ENCODE results near the gene SKIL.
"Not testable (repeated sequence)": the region's sequence is repeated elsewhere in the genome, so short reads cannot be mapped to it uniquely, and the experiment has no call there.

SKIL gene, protein sequence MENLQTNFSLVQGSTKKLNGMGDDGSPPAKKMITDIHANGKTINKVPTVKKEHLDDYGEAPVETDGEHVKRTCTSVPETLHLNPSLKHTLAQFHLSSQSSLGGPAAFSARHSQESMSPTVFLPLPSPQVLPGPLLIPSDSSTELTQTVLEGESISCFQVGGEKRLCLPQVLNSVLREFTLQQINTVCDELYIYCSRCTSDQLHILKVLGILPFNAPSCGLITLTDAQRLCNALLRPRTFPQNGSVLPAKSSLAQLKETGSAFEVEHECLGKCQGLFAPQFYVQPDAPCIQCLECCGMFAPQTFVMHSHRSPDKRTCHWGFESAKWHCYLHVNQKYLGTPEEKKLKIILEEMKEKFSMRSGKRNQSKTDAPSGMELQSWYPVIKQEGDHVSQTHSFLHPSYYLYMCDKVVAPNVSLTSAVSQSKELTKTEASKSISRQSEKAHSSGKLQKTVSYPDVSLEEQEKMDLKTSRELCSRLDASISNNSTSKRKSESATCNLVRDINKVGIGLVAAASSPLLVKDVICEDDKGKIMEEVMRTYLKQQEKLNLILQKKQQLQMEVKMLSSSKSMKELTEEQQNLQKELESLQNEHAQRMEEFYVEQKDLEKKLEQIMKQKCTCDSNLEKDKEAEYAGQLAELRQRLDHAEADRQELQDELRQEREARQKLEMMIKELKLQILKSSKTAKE

DNA sequence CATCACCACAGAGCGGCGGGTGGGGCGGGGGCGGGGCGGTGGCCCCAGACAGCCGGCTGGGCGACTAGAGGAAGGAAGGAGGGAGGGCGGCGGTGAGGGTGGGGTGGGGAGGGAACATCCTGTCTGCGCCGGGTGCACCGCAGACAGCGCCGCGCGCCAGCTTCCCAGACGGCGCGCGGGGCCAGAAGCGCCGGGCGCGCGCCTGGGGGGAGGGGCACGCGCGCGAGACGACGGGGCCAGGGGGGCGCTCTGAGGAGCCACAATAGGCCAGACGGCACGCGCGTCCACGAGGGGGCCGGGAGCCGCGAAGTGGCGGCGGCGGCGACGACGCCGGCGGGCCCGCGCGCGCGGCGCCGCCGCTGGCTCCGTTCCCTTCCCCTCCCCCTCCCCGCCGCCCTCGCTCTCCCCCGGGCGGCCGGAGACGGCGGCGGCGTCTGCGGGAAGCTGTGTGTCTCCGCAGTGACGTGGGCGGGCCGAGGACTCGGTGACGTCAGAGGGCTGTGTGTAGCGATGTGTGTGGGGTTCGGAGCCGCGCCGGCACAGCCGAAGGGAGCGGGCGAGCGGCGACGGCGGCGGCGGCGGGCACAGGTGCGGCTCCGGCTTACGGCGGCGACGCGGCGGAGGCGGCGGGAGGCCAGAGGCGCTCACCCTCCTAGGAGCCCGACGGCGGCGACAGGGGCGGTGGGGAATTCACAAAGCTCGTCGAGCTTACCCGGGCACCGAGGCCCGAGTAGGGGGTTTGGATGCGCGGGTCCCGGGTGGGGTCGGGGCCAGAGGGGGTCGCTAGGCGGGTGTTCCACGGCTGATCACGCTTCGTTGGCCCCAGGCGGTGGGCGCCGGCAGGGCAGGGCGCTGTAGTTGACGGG lies at the start of gene SKIL:
Gene SKIL, plus strand, starts transcription at position 540 of the 866 bp plus-strand sequence. CDS start 2,617 bp downstream, outside the sequence.
- peak; percentile 98 for DNase-seq

DNA sequence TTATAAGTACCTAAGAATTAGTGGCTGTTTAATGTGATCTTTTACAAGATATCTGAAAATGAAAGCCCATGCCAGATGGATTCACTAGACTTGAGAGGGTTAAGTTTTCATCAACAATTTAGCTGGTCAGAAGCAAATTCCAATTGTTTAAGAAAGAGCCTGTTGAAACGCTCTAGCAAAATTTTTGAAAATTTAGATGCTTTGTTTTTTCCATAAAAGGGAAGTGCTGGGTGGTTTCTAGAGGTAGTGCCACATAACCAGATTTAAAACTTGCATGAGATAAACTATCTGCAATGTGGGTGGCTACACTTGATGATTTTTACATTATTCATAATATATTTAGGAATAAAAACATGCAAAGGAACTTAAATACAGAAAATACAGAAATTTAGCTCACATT lies 48.5 kb upstream of the SKIL start:
- DNase-seq = no peak

DNA sequence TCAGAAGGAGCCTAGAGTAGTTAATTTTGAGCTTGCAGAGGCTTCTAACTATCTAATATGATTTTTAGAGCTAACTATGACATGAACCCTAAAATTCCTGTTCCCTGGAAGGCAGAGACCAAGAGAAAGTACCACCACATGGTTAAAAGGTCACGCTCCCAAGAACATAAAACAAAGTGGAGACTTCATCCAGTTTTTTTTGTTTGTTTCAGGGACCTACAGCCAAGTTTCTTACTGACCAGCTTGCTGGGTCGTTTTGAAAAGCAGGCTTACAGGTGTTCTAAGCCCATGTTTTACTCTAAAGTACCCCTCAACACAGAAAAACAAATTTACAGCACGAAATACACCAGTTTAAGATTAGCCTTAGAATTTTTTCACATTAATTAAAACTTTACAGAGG lies 39.6 kb upstream of the SKIL start:
- DNase-seq = no peak

- DNase-seq = no peak
These were observed 36.9 kb upstream of the SKIL start for GRCh38 chr3:170320461-170321121.

- no peak for DNase-seq
These were observed 36.0 kb upstream of the SKIL start for GRCh38 chr3:170321321-170322034.

DNA sequence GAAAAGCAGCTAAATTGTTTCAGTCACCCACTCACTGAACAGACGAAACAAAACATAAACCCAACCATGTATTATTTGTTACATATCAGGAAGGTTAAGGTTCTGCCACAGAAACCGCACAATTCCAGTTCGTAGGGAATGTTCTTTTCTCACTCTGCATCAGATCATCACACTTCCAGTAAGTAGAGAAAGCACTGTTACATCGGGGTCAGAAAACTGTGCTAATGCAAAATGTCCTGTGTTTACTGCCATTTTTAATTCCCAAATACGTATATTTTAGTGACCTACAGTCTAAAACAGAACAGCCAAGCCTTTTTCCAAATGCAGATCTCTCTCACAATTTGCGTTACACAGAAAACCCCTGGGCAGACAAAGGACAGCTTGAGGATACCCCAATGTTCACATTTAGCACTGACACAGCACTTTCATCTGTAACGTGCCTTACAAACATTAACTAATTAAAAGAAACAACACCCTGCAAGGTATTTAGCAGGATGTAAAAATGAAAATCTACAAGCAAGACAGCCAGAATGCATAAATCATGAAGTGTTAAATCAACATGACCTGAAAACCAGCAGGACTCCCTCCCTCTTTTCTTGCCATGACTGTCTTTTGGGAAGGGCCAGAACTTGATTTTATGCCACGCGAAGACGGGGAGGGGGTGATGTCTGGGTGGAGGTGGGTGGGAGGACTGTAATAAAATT lies 34.8 kb upstream of the SKIL start:
- no peak for DNase-seq

DNA sequence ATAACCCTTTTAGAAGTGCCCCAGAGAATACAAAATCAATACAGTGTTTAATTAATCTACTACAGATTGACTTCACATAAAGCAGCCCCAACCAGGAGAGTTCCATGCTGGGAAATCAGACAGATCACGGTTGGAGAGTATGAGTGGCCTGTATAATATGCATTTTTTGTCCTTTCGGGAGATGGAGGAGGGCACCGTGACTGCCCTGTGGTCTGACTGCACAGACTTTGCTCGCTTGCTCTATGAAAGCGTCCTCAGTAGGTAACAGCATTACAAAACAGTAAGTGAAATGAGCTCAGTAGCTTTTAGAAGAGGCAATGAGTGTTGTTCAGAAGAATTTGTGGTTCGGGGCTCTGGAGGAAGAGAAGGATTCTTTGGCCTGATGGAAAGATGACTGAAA lies 34.2 kb upstream of the SKIL start:
- no peak for DNase-seq

GRCh38 chr3:170324962-170325361 lies 32.6 kb upstream of the SKIL start:
- DNase-seq = no peak

DNA sequence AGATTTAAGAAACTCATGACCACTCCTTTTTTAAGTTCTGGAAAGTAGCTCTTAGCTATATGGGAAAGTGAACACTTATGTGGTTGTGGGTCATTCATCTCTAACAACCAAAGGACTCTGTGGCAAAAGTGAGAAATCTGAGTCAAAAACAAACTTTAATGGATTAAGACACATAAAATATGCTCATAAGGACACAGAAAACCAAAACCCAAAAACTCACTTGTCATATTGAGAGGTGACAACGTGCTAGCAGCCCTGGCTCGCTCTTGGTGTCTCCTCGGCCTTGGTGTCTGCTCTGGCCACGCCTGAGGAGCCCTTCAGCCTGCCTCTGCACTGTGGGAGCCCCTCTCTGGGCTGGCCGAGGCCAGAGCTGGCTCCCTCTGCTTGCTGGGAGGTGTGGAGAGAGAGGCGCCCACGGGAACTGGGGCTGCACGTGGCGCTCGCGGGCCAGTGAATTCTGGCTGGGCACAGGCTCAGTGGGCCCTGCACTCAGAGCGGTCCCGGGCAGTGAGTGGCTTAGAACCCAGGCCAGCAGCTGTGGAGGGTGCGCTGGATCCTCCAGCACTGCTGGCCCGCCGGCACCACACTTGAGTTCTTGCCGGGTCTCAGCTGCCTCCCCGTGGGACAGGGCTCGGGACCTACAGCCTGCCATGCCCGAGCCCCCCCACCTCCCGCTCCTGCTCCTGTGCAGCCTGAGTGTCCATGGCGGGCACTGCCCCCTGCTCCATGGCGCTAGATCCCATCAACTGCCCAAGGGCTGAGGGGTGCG lies 30.3 kb upstream of the SKIL start:
- DNase-seq = no peak

- DNase-seq = not testable (repeated sequence)
These were observed 29.5 kb upstream of the SKIL start for GRCh38 chr3:170327868-170328548.

DNA sequence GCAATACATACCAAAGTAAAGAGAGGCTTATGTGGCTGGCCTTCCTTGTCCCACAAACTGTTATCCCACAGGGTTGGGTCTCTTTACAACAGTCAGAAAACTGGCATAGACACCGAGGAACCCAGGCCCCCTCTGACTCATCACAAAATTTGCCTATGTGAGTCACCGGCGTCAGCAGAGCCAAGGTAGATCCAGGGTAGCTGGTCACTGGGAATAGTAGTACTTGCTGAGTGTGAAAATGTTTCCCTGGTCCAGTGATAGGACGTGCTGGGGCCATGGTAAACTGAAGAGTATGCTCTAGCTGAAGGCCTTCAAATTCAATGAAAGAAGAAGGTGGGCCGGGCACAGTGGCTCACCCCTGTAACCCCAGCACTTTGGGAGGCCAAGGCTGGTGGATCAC lies 27.1 kb upstream of the SKIL start:
- DNase-seq = no peak

DNA sequence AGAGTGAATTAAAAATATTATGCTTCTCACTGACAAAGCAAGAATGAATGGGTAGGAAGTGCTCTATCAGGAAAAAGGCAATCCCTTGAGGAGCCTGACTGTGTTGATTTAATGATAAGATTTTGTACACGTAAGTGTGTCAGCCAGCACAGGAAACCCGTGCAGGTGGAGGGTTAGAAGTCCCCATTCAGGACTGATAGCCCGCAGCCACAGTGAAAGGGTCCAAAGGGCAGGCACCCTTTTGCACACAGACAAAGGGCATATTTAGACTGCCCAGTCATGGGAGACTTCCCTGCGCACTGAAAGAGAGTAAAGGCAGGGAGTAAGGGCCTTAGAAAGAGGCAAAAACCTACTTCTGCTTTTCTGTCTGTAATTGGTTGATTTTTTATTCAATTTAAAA lies 26.4 kb upstream of the SKIL start:
- no peak for DNase-seq

DNA sequence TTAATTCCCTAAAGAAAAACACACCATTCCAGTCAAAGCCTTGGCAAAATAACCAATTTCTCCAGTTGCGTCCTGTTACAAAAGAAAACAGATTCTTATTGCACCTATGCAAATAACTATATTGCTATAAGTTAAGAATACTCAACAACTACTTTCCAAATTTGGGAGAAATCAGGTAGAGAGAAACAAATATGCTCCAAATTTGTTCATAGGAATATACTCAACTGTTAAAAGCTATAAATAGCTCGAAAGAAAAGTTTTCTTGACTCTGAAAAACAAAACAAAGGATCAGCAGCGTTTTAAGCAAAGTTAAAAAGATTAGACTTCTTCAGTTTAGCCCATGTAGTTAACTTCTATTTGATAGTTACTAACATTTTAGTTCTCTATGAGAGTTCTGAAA lies 20.1 kb upstream of the SKIL start:
- DNase-seq = no peak

GRCh38 chr3:170338690-170339340 lies 18.7 kb upstream of the SKIL start:
- DNase-seq = no peak

DNA sequence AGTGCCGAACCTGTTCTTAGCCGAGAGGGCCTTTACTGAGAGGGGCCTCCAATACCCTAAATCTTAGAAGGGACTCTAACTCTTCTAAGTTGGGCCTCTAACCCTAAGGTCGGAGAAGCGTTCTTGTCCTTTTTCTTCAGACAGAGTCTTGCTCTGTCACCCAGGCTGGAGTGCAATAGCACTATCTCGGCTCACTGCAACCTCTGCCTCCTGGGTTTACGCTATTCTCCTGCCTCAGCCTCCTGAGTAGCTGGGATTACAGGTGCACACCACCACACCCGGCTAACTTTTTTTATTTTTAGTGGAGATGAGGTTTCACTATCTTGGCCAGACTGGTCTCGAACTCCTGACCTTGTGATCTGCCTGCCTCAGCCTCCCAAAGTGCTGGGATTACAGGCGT lies 15.2 kb upstream of the SKIL start:
- DNase-seq = not testable (repeated sequence)

- DNase-seq = not testable (repeated sequence)
These were observed 13.7 kb upstream of the SKIL start for GRCh38 chr3:170343859-170344258.

DNA sequence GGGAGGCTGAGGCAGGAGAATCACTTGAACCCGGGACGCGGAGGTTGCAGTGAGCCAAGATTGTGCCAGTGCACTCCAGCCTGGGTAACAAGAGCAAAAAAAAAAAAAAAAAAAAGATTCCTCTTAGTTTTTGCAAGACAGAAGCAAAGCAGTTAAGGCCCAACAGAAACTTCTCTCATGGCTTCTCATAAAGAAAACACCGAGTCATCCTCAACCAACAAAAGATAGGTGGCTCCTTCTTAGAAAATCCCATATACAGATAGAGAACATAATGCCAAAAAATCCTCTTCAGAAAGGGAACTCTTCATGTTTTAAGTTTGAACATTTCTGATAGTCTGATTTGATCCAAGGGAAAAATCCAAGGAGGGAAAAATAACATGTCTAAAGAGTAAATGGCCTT lies 12.5 kb upstream of the SKIL start:
- no peak for DNase-seq

DNA sequence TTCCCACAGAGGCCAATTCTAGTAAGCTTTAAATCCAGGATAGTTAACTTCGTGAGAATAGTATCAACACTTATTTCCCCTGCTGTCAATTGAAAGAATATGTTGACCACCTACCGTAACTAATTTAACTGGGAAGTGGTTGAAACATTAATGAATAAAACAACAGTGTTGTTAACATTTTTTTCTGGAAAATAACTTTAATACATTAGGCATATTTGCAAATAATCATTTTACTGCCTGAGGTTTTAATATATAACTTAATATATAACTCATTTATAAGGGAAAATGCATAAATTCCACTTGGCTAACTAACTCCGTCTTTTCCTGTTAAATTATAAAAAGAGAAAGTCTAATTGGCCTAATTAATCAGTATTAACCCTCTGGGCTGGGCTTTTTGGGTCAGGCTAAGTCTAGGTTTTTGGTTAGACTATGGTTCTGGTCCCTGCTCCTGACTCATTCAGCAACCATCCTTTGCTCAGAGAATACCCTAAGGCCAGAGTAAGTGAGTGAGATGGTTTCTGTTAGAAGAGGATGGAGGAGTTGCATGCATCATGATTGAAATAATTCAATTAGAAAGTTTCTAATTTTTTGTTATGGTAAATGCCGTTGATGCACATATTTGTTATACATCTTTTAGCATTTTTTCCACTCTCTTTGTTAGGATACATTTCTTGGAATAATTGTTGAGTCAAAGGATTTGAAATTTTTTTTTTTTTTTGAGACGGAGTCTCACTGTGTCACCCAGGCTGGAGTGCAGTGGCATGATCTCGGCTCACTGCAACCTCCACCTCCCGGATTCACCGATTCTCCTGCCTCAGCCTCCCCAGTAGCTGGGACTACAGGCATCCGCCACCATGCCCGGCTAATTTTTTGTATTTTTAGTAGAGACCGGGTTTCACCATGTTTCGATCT lies 10.8 kb upstream of the SKIL start:
- no peak for DNase-seq
